Mesenchymal stem cell (in vitro differentiated cells and primary cell): Measurements from ENCODE around the gene IFI30.

Source experiments
- DNase-seq: peaks from one replicate; pipeline ENCODE4 v3.0.0-alpha.2; 2013
- H2AFZ ChIP-seq: one replicate; pipeline ENCODE4 v1.6.1; 2013; ENCODE audit warnings: low read depth, mild to moderate bottlenecking, control low read depth, inconsistent platforms, low read length, moderate library complexity
- H2AK5ac ChIP-seq: 2 replicates; pipeline ENCODE4 v1.6.1; 2013; ENCODE audit warnings: low read length, moderate library complexity, mild to moderate bottlenecking, inconsistent platforms; ENCODE audit not compliant: severe bottlenecking
- H2BK120ac ChIP-seq: one replicate; pipeline ENCODE4 v1.6.1; 2013; ENCODE audit warnings: low read depth, mild to moderate bottlenecking, inconsistent platforms, low read length, moderate library complexity
- H2BK12ac ChIP-seq, 2 experiments: one replicate each; pipeline ENCODE4 v1.6.1; 2013; ENCODE audit warnings: inconsistent platforms in 2 of 2, low read length in 2 of 2, mild to moderate bottlenecking in 2 of 2, moderate library complexity in 2 of 2, control low read depth in 1 of 2
- H2BK15ac ChIP-seq: one replicate; pipeline ENCODE4 v1.6.1; 2013; ENCODE audit warnings: mild to moderate bottlenecking, low read depth, inconsistent platforms; ENCODE audit not compliant: poor library complexity, severe bottlenecking
- H2BK5ac ChIP-seq: 2 replicates; pipeline ENCODE4 v1.6.1; 2013; ENCODE audit warnings: low read depth, mild to moderate bottlenecking, low read length, control low read depth, inconsistent platforms; ENCODE audit not compliant: poor library complexity, severe bottlenecking
- H3K14ac ChIP-seq, 2 experiments: one replicate each; pipeline ENCODE4 v1.6.1; 2013; ENCODE audit warnings: inconsistent platforms in 2 of 2, low read length in 2 of 2, control low read depth in 1 of 2, mild to moderate bottlenecking in 1 of 2, moderate library complexity in 1 of 2
- H3K18ac ChIP-seq, 2 experiments: one replicate each; pipeline ENCODE4 v1.6.1; 2013; ENCODE audit warnings: inconsistent platforms in 2 of 2, low read length in 2 of 2, control low read depth in 1 of 2, low read depth in 1 of 2, mild to moderate bottlenecking in 1 of 2
- H3K23ac ChIP-seq, 2 experiments: one replicate each; pipeline ENCODE4 v1.6.1; 2013; ENCODE audit warnings: inconsistent platforms in 2 of 2, low read length in 2 of 2, mild to moderate bottlenecking in 2 of 2, moderate library complexity in 2 of 2, control low read depth in 1 of 2
- H3K27ac ChIP-seq: 2 replicates; pipeline ENCODE4 v1.5.1; 2013; ENCODE audit warnings: mild to moderate bottlenecking, moderate library complexity, low read length, control low read depth, inconsistent platforms; ENCODE audit not compliant: poor library complexity, severe bottlenecking
- H3K27me3 ChIP-seq, 2 experiments: 2 replicates each; pipeline versions ENCODE4 v1.6.1 to v1.7.0; 2013; ENCODE audit warnings: low read length in 2 of 2, mild to moderate bottlenecking in 2 of 2, moderate library complexity in 2 of 2, control low read depth in 1 of 2, inconsistent platforms in 1 of 2; ENCODE audit not compliant: control insufficient read depth in 1 of 2, insufficient read depth in 1 of 2
- H3K36me3 ChIP-seq, 2 experiments: 2 replicates each; pipeline versions ENCODE4 v1.6.1 to v1.7.0; 2013; ENCODE audit warnings: low read length in 2 of 2, control low read depth in 1 of 2, inconsistent platforms in 1 of 2, low read depth in 1 of 2, mild to moderate bottlenecking in 1 of 2; ENCODE audit not compliant: insufficient read depth in 2 of 2, control insufficient read depth in 1 of 2
- H3K4ac ChIP-seq, 2 experiments: one replicate each; pipeline ENCODE4 v1.6.1; 2013; ENCODE audit warnings: inconsistent platforms in 2 of 2, low read length in 2 of 2, mild to moderate bottlenecking in 2 of 2, moderate library complexity in 2 of 2, control low read depth in 1 of 2, low read depth in 1 of 2
- H3K4me1 ChIP-seq: 2 replicates; pipeline ENCODE4 v1.6.1; 2013; ENCODE audit warnings: low read depth, low read length, control low read depth; ENCODE audit not compliant: control insufficient read depth, insufficient read depth
- H3K4me2 ChIP-seq: 2 replicates; pipeline ENCODE4 v1.6.1; 2013; ENCODE audit warnings: low read length, mild to moderate bottlenecking, inconsistent platforms; ENCODE audit not compliant: poor library complexity, severe bottlenecking
- H3K4me3 ChIP-seq, 2 experiments: 2 replicates each; pipeline versions ENCODE4 v1.5.1 to v1.7.0; 2013; ENCODE audit warnings: low read length in 2 of 2, mild to moderate bottlenecking in 2 of 2, control low read depth in 1 of 2, low read depth in 1 of 2; ENCODE audit not compliant: insufficient read depth in 1 of 2
- H3K79me1 ChIP-seq: replicated peaks from 2 replicates; pipeline ENCODE4 v1.6.1; 2013; ENCODE audit warnings: mild to moderate bottlenecking, control low read depth, low read length, inconsistent platforms; ENCODE audit not compliant: poor library complexity, severe bottlenecking
- H3K9ac ChIP-seq: 2 replicates; pipeline ENCODE4 v1.7.0; 2013; ENCODE audit warnings: mild to moderate bottlenecking, low read length, moderate library complexity
- H3K9me3 ChIP-seq: 2 replicates; pipeline ENCODE4 v1.7.0; 2013; ENCODE audit warnings: mild to moderate bottlenecking, low read length; ENCODE audit not compliant: control insufficient read depth
- H4K8ac ChIP-seq: one replicate; pipeline ENCODE4 v1.6.1; 2013; ENCODE audit warnings: inconsistent platforms, mild to moderate bottlenecking, low read length, moderate library complexity
- H4K91ac ChIP-seq: one replicate; pipeline ENCODE4 v1.6.1; 2013; ENCODE audit warnings: mild to moderate bottlenecking, low read length, inconsistent platforms
- WGBS: methylation state at CpG from one replicate; pipeline ENCODE4 v1.1.7; 2013; ENCODE audit warnings: mixed read lengths; 5-methylcytosine and 5-hydroxymethylcytosine counted together

The IFI30 gene

DNA sequence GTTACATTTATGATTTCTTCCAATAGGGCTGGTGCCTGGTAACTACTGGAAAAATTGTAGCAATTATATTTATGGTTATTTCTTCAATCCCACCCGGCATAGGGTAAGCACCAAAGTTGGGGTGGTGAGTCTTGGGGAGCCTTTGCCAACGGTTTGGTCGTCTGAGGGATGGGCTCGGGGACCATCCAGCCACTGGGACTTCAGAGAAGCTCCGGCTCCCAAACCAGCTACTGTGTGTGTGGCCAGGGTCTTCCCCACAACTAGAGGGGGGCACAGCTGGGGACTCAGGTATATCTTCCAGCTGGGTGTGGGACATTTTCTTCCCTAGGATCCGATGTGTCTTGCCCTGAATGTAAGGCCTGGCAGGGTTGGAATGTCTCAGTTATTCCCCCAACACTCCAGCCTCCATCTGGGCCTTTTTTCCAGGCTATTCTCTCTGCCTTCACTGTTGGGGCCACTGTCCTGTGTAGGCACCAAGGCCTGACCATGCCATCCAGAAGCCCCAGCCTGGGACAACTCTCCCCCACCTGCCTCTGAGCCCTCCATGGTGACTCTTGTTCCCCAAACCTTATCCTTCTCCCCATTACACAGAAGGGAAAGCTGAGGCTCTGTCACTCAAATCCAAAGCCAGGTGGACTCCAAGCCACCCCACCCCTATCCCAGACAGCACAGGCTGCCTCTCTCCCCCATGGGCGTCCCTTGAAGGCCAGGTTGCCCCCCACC is 1.1 kb upstream of the IFI30 start:
- no peak overlapping the region for H2BK120ac ChIP-seq
- H2BK12ac ChIP-seq: no peak overlapping the region
- no peak overlapping the region for H3K4me3 ChIP-seq
- peaks cover 32 to 47% of the 10 kb centered on the region in 2 experiments for H3K36me3 ChIP-seq
- peaks cover 0 to 7% of the 10 kb centered on the region in 2 experiments for H3K27me3 ChIP-seq
- no peak overlapping the region for H4K91ac ChIP-seq
- peaks cover 16% of the 10 kb centered on the region for H3K4me1 ChIP-seq
- H3K9ac ChIP-seq: peak overlapping the region; percentile 87
- H2BK15ac ChIP-seq: peak overlapping the region; percentile 44
- no peak overlapping the region for H3K4me2 ChIP-seq
- no peak overlapping the region for H3K14ac ChIP-seq
- peak overlapping the region in 1 of 2 experiments; percentile 94 for H3K18ac ChIP-seq
- no peak overlapping the region for H2AK5ac ChIP-seq
- no peak overlapping the region for H2BK5ac ChIP-seq
- H3K9me3 ChIP-seq: no peaks in the 10 kb centered on the region
- H2AFZ ChIP-seq: no peak overlapping the region
- H3K4ac ChIP-seq: no peak overlapping the region
- no peak overlapping the region for H3K23ac ChIP-seq
- WGBS: 92% methylated on average over 7 of the region's 7 CpGs
- H3K27ac ChIP-seq: no peak overlapping the region
- no peak overlapping the region for H4K8ac ChIP-seq
- peaks cover 3% of the 10 kb centered on the region for H3K79me1 ChIP-seq
- DNase-seq: no peak

DNA sequence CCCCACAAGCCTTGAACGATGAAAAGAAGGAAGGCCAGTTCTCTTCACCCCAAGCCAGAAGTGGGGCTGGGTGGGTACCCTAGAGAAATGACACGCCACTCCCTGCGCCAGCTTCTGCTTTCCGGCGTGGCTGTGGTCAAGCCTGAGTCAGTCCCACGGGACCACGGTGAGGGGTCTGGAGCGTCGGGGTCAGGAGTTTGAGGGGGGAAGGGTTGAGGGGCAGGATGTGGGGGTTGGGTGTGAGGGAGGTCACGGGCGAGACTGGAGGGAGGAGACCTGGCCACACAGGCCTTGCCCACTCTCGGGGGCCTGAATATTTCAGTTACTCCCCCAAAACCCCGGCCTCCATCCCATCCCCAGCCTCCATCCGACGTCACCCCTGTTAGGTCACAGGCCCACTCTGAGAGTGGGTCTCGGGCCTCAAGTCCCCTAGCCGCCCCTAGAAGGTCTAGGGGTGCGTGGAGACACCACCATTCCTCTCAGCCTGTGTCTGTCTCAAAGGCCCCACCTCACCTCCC is 500 bp upstream of the IFI30 start:
- Histone ChIP-seq H2BK5ac (no peak overlapping the region), H2AK5ac (no peak overlapping the region), H2BK120ac (no peak overlapping the region), H3K36me3 (peaks cover 32 to 41% of the 10 kb centered on the region in 2 experiments), H3K4me2 (peak overlapping the region; percentile 99), H4K8ac (peak overlapping the region; percentile 82), H3K18ac (peak overlapping the region; percentile 46 to 94), H3K4me1 (peaks cover 16% of the 10 kb centered on the region), H3K23ac (peak overlapping the region in 1 of 2 experiments; percentile 90), H3K14ac (peak overlapping the region in 1 of 2 experiments; percentile 79), H3K9ac (peak overlapping the region; percentile 87), H3K79me1 (peaks cover 3% of the 10 kb centered on the region), H2AFZ (peak overlapping the region; percentile 66), H4K91ac (peak overlapping the region; percentile 60), H3K9me3 (no peaks in the 10 kb centered on the region), H3K4ac (peak overlapping the region in 1 of 2 experiments; percentile 84), H2BK12ac (peak overlapping the region in 1 of 2 experiments; percentile 95), H3K27me3 (peaks cover 0 to 7% of the 10 kb centered on the region in 2 experiments), H3K4me3 (peak overlapping the region; percentile 62 to 93), H3K27ac (no peak overlapping the region), H2BK15ac (peak overlapping the region; percentile 44)
- peak; percentile 46 for DNase-seq
- WGBS: 60% methylated on average over 16 of the region's 18 CpGs

DNA sequence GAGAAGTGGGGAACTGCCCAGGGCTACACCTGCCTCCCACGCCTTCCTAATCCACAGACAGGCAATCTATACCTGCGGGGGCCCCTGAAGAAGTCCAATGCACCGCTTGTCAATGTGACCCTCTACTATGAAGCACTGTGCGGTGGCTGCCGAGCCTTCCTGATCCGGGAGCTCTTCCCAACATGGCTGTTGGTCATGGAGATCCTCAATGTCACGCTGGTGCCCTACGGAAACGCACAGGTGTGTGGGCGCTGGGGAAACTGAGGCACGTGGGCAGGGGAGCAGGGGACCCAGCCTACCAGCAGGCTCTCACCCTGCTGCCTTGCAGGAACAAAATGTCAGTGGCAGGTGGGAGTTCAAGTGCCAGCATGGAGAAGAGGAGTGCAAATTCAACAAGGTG is 1.4 kb downstream of the IFI30 start:
- Histone ChIP-seq H3K27me3 (peaks cover 0 to 7% of the 10 kb centered on the region in 2 experiments), H3K79me1 (no peaks in the 10 kb centered on the region), H3K4ac (no peak overlapping the region), H3K9me3 (no peaks in the 10 kb centered on the region), H2BK5ac (no peak overlapping the region), H3K36me3 (peaks cover 21 to 22% of the 10 kb centered on the region in 2 experiments), H2BK12ac (no peak overlapping the region), H3K18ac (no peak overlapping the region), H3K4me2 (no peak overlapping the region), H3K27ac (no peak overlapping the region), H3K4me1 (peaks cover 16% of the 10 kb centered on the region), H2BK120ac (no peak overlapping the region), H2AFZ (no peak overlapping the region), H3K4me3 (peak overlapping the region in 1 of 2 experiments; percentile 93), H2AK5ac (no peak overlapping the region), H3K14ac (peak overlapping the region in 1 of 2 experiments; percentile 64), H4K91ac (no peak overlapping the region), H2BK15ac (no peak overlapping the region), H3K23ac (peak overlapping the region in 1 of 2 experiments; percentile 88), H3K9ac (peak overlapping the region; percentile 87), H4K8ac (no peak overlapping the region)
- 84% methylated on average over 11 of the region's 11 CpGs for WGBS
- no peak for DNase-seq
